Breast epithelium (tissue), 4 donors: Measurements from ENCODE around the gene OTULIN. TPM values are rescaled to one million over a fixed set of nuclear protein-coding genes. Genes with fewer than 3 reads are reported as not detected.

Experiments used
- DNase-seq, 2 donors: peaks; one replicate each; pipeline ENCODE4 v3.0.0-alpha.2; 2019; ENCODE audit warnings: low spot score in 2 of 2
- H3K27ac ChIP-seq, 2 donors: fragments of 200-600 bp; sonication (generic) in 1 of 2; one replicate each; pipeline ENCODE4 v1.5.1; 2016 to 2019; ENCODE audit warnings: mild to moderate bottlenecking in 1 of 2
- H3K27me3 ChIP-seq, 2 donors: fragments of 200-600 bp; sonication (generic) in 1 of 2; one replicate each; pipeline versions ENCODE4 v1.5.1 to v1.6.0; 2017 to 2019; ENCODE audit warnings: control low read depth in 1 of 2, mild to moderate bottlenecking in 1 of 2
- H3K36me3 ChIP-seq: fragments of 200-600 bp; one replicate; pipeline ENCODE4 v1.5.1; 2019
- H3K4me1 ChIP-seq, 2 donors: fragments of 200-600 bp; sonication (generic); one replicate each; pipeline ENCODE4 v1.5.1; 2016 to 2019; ENCODE audit warnings: control low read depth in 1 of 2
- H3K4me3 ChIP-seq, 3 donors: fragments of 200-600 bp; sonication (generic); 1 replicate in 2 of 3; 2 replicates in 1 of 3; pipeline ENCODE4 v1.5.1; 2016 to 2019; ENCODE audit warnings: mild to moderate bottlenecking in 3 of 3, moderate library complexity in 2 of 3
- H3K9me3 ChIP-seq, 2 donors: fragments of 200-600 bp; sonication (generic) in 1 of 2; one replicate each; pipeline ENCODE4 v1.5.1; 2016 to 2019; ENCODE audit warnings: control low read depth in 1 of 2
- CTCF ChIP-seq, 3 donors: fragments of 450-650 bp; IDR thresholded peaks; one replicate each; pipeline ENCODE4 v1.5.1; 2016 to 2017; ENCODE audit warnings: antibody characterized with exemption in 3 of 3, mild to moderate bottlenecking in 3 of 3, moderate library complexity in 3 of 3
- POLR2A ChIP-seq: fragments of 450-650 bp; IDR thresholded peaks from one replicate; pipeline ENCODE4 v1.6.1; 2016; ENCODE audit warnings: antibody characterized with exemption, mild to moderate bottlenecking, moderate library complexity
- POLR2AphosphoS5 ChIP-seq, 3 donors: sonication (generic); formaldehyde crosslinking; IDR thresholded peaks; one replicate each; pipeline ENCODE4 v1.6.1; 2017; ENCODE audit warnings: antibody characterized with exemption in 3 of 3
- intact Hi-C: fragments of 100-400 bp; cut with DNase I; formaldehyde crosslinking; loops from one replicate; pipeline ENCODE4 v1.15.1; 2023; ENCODE audit warnings: low total_unique reads
- total RNA-seq, 3 donors: library from RNA; depleted of rRNA; stranded (reverse); fragments of >200 nt; gene quantifications; one replicate each; pipeline ENCODE4 v1.1.0, GENCODE V29; 2016

The OTULIN gene
- total RNA-seq, 3 donors from 2014 or later: 31.0 to 63.7 (median 47.2) TPM

- H3K27ac ChIP-seq: no peak overlapping the region
- intact Hi-C loops: no loop called here
- no peaks in the 10 kb centered on the region for H3K4me1 ChIP-seq
- TF ChIP-seq POLR2AphosphoS5 (IDR thresholded peaks at IDR 0.05) (no peak), POLR2A (no peak), CTCF (IDR thresholded peaks at IDR 0.05) (no peak)
- no peaks in the 10 kb centered on the region for H3K27me3 ChIP-seq
- H3K4me3 ChIP-seq: no peak overlapping the region
- H3K9me3 ChIP-seq: no peaks in the 10 kb centered on the region
- no peaks in the 10 kb centered on the region for H3K36me3 ChIP-seq
- DNase-seq: no peak
Observed at GRCh38 chr5:14730881-14731280, 66.4 kb downstream of the OTULIN start.

GRCh38 chr5:14732991-14733390, 68.5 kb downstream of the OTULIN start:
- Histone ChIP-seq H3K4me3 (no peak overlapping the region), H3K36me3 (no peaks in the 10 kb centered on the region), H3K9me3 (no peaks in the 10 kb centered on the region), H3K27me3 (no peaks in the 10 kb centered on the region), H3K4me1 (no peaks in the 10 kb centered on the region), H3K27ac (no peak overlapping the region)
- no peak for TF ChIP-seq POLR2A
- no peak for TF ChIP-seq POLR2AphosphoS5 (IDR thresholded peaks at IDR 0.05)
- TF ChIP-seq CTCF (IDR thresholded peaks at IDR 0.05): no peak
- no peak for DNase-seq
- intact Hi-C loops: no loop called here

- Histone ChIP-seq H3K9me3 (no peaks in the 10 kb centered on the region), H3K4me3 (no peak overlapping the region), H3K36me3 (no peaks in the 10 kb centered on the region), H3K4me1 (no peaks in the 10 kb centered on the region), H3K27me3 (no peaks in the 10 kb centered on the region), H3K27ac (no peak overlapping the region)
- no peak for DNase-seq
- intact Hi-C loops: no loop called here
- TF ChIP-seq POLR2A: no peak
- TF ChIP-seq POLR2AphosphoS5 (IDR thresholded peaks at IDR 0.05): no peak
- no peak for TF ChIP-seq CTCF (IDR thresholded peaks at IDR 0.05)
Observed at GRCh38 chr5:14733661-14734060, 69.1 kb downstream of the OTULIN start.

GRCh38 chr5:14734396-14734795, 69.9 kb downstream of the OTULIN start:
- intact Hi-C loops: no loop called here
- Histone ChIP-seq H3K9me3 (no peaks in the 10 kb centered on the region), H3K4me3 (no peak overlapping the region), H3K27ac (no peak overlapping the region), H3K36me3 (no peaks in the 10 kb centered on the region), H3K27me3 (no peaks in the 10 kb centered on the region), H3K4me1 (no peaks in the 10 kb centered on the region)
- DNase-seq: no peak
- TF ChIP-seq POLR2AphosphoS5 (IDR thresholded peaks at IDR 0.05): no peak
- no peak for TF ChIP-seq POLR2A
- TF ChIP-seq CTCF (IDR thresholded peaks at IDR 0.05): no peak

- H3K27ac ChIP-seq: no peak overlapping the region
- intact Hi-C loops: no loop called here
- DNase-seq: no peak
- H3K9me3 ChIP-seq: no peaks in the 10 kb centered on the region
- no peak overlapping the region for H3K4me3 ChIP-seq
- TF ChIP-seq POLR2AphosphoS5 (IDR thresholded peaks at IDR 0.05) (no peak), POLR2A (no peak), CTCF (IDR thresholded peaks at IDR 0.05) (no peak)
- H3K27me3 ChIP-seq: no peaks in the 10 kb centered on the region
- H3K36me3 ChIP-seq: peaks cover 6% of the 10 kb centered on the region
- no peaks in the 10 kb centered on the region for H3K4me1 ChIP-seq
Observed at GRCh38 chr5:14735944-14736343, 71.4 kb downstream of the OTULIN start.
